ENCODE measurements around the gene IFFO2. TPM values are rescaled to one million over a fixed set of nuclear protein-coding genes. Genes with fewer than 3 reads are reported as not detected.
"Not testable (repeated sequence)": the region's sequence is repeated elsewhere in the genome, so short reads cannot be mapped to it uniquely, and the experiment has no call there.

The IFFO2 gene
- total RNA-seq, 1 donor from 2014 or later = 4.6 TPM

GRCh38 chr1:18875796-18876128, 80.7 kb downstream of the IFFO2 start:
- no peak for DNase-seq (ENCODE audit: low read depth in 2 of 2)

DNA sequence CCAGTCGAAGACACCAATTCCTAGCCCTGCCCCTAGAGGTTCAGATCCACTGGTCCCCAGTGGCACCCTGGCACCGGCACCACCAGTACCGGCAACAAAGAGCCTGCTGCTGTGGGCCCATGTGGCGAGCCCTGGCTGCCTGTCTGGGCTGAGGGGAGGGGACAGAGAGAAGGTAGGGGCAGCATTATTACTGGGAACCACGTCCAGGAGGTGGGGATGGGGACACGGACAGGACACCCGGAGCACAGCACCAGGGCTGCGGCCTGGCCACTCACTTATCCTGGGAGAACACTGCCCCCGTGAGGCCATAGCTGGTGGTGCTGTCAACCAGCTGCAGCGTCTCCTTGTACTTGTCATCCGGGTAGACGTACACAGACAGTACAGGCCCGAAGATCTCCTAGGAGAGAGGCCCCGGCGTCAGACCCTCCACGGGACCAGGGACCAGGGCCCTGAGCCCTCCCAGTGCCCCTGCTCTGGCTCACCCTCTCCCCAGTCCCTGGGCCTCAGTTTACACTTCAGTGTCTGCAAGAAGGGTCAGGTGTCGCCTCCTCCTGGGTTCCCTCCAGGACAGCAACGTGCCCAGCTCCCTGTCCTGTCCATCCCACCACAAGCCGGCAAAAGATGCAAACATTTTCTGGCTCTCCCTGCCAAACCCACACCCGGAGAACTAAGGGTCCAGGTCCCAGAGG, 81.2 kb downstream of the IFFO2 start:
- DNase-seq (ENCODE audit: low read depth in 2 of 2) = peak; percentile 89 to 91

GRCh38 chr1:18874600-18874999, 81.9 kb downstream of the IFFO2 start:
- peak in 1 of 2 donors; percentile 5 for DNase-seq (ENCODE audit: low read depth in 2 of 2)

- no peak for DNase-seq (ENCODE audit: low read depth in 2 of 2)
Measured at GRCh38 chr1:18874036-18874435, 82.4 kb downstream of the IFFO2 start.

DNA sequence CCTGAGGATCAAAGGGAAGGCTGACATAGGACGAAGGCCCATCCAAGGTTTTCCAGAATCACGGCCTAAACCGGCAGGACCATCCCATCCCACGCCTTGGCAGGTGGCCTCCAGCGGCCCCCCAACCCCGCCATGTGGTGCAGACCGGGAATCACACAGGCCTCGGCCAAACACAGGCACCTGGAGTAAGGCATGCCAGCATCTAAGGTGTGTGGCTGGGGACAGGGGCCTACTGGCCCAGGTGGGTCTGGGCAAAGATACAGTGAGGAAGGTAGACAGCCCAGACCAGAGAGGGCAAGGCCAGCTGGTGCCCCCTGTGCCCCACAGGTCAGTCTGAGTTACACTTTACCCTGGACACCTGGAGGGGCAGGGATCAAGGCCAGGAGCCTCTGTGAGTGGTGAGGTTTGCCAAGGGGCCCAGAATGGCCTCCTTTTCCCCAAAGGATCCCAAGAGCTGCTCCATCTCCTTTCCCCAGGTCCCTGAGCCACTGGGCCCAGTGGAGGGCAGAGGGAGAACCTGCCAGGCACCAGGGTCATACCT, 84.3 kb downstream of the IFFO2 start:
- no peak for DNase-seq (ENCODE audit: low read depth in 2 of 2)

DNA sequence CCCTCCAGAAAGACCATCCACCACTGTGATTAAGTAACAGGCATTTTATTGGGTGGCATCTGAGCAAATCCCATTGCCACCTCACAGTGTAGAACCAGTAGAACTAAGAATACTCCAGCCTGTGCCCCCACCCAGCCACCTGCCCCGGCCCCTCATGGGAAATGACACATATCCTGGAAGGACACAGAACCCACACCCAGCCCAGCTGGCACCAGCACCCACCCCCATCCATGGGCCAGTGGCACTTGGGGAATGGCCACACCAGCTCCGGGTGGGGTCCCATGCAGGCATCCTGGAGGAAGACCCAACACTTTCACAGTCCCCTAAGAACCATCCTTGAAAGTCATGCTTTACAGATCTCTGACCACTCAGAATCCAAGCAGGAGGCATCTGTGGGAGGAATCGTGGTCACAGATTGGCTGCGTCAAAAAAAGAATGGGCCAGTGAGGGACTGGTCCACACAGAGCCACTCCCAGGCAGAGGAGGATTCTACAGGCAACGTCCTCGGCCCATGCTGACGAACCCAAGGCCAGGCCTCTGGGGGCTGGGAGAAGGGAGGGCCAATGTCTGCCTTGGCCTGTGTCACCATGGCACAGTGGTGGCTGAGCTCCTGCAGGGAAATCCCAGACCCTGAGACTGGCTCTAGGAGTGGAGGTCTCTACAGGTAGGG, 84.9 kb downstream of the IFFO2 start:
- no peak for DNase-seq (ENCODE audit: low read depth in 2 of 2)

DNA sequence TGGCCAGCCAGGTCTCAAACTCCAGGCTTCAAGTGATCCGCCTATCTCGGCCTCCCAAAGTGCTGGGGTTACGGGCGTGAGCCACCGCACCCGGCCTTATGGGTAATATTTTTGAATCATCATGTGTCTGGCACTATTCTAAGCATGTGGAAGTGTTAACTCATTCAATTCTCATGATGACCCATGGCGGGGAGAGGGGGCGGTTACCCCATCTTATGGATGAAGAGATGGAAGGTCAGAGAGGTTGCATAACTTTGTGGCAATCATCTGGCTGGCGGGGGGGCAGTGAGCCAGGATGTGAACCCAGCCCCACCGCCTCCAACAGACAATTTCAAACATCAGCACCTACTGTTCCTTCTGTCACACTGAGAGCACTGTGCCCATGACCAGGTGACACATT, 85.5 kb downstream of the IFFO2 start:
- DNase-seq (ENCODE audit: low read depth in 2 of 2) = no peak

DNA sequence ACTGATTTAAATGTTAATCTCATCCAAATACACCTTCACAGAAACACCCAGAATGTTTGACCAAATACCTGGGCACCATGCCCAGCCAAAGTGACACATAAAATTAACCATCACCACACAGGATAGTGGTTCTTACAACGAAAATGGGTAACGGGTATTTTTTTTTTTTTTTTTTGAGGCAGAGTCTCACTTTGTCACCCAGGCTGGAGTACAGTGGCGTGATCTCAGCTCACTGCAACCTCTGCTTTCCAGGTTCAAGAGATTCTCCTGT, 85.9 kb downstream of the IFFO2 start:
- not testable (repeated sequence) for DNase-seq (ENCODE audit: low read depth in 2 of 2)

GRCh38 chr1:18869847-18870594, 86.5 kb downstream of the IFFO2 start:
- DNase-seq (ENCODE audit: low read depth in 2 of 2) = no peak

GRCh38 chr1:18868801-18869424, 87.6 kb downstream of the IFFO2 start:
- DNase-seq (ENCODE audit: low read depth in 2 of 2) = no peak

- no peak for DNase-seq (ENCODE audit: low read depth in 2 of 2)
Measured at GRCh38 chr1:18868354-18868753, 88.1 kb downstream of the IFFO2 start.

DNA sequence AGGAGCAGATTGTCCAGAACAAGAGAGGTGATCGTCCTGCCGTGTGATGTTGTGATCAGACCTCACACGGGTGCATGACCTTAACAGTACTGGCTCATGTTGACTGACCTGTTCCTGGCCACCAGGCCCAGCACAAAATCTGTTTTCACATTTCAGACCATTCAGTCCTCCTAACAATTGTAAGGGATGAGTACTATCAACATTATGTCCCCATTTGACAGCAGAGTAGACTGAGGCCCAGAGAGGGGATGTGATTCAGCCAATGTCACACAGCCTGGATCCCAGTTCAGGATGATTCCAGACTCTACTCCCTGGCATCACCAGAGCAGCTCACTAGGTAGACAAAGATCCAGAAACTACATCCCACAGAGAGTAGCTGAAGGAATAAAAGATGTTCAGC, 89.6 kb downstream of the IFFO2 start:
- DNase-seq (ENCODE audit: low read depth in 2 of 2) = no peak

DNA sequence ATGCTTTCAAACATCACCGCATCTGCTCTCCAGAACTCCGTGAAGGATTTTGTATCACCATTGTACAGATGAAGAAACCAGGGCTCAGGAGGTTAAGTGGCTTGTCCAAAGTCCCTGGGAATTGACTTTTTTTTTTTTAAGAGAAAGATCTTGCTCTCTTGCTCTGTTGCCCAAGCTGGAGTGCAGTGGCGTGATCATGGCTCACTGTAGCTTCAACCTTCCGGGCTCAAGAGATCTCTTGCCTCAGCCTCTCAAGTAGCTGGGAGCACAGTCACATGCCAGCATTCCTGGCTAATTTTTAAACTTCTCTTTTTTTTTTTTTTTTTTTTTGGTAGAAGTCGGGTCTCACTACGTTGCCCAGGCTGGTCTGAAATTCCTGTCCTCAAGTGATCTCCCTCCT, 90.2 kb downstream of the IFFO2 start:
- DNase-seq (ENCODE audit: low read depth in 2 of 2) = no peak

GRCh38 chr1:18865176-18865575, 91.3 kb downstream of the IFFO2 start:
- no peak for DNase-seq (ENCODE audit: low read depth in 2 of 2)

DNA sequence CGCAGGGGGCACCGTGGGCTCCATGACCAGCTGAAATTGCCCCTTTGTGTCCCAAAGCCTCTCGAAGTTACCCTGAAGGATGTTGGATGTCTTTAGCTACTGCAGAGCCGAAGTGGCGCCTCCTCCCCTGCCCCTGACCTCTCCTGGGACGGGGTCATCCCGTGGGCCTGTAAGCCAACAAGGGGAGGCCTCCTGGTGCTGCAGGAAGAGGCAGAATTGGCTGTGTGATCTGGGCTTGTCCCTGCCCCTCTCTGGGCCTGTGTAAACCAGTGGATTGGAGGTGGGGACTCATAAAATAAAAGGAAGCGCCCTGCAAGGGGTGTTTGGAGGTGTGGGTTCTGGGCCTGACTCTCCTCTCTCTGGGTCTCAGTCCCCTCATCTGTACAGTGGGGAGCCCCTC, 94.9 kb downstream of the IFFO2 start:
- DNase-seq (ENCODE audit: low read depth in 2 of 2) = no peak

- no peak for DNase-seq (ENCODE audit: low read depth in 2 of 2)
Measured at GRCh38 chr1:18861082-18861481, 95.4 kb downstream of the IFFO2 start.

DNA sequence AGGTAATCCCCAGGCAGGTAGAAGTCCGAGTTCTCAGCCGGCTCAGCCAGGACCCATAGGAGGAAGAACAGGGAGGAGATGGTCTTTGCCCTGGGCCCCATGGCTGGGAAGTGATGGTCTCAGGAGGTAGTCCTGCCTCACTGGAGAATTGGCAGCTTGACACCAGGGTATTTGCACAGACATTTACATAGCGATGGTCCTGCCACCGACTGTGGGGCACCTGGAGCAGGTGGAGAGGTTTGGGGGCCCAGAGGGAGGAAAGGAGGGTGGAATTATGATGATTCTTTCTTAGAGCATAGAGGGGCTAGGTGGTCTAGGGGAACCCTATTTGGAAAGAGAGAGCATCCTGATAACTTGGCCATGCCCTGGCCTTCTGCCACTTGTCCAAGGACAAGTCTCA, 96.9 kb downstream of the IFFO2 start, which contains the start of gene TAS1R2:
TSS of gene TAS1R2 (minus strand) at position 101 of the 400 bp plus-strand sequence. CDS start at position 101, 0 bp downstream.
- DNase-seq (ENCODE audit: low read depth in 2 of 2) = no peak

DNA sequence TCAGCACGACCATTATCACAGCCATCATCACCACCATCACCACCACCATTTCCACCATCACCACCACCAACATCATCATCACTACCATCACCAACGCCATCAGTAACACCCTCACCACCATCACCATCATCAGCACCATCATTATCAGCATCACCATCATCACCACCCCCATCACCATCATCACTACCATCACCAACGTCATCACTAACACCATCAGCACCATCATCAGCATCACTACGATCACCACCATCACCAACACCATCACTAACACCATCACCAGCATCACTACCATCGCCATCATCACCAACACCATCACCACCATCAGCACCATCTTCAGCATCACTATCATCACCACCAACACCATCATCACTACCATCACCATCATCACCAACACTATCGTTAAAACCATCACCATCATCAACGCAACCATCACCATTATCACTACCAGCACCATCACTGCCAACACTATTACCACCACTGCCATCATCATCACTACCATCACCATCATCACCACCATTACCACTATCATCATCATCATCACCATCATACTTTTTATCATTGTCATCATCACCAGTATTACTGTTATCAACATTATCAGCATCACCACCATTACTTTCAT, 98.3 kb downstream of the IFFO2 start:
- no peak for DNase-seq (ENCODE audit: low read depth in 2 of 2)

- DNase-seq (ENCODE audit: low read depth in 2 of 2) = no peak
Measured at GRCh38 chr1:18856435-18856834, 100.0 kb downstream of the IFFO2 start.

DNA sequence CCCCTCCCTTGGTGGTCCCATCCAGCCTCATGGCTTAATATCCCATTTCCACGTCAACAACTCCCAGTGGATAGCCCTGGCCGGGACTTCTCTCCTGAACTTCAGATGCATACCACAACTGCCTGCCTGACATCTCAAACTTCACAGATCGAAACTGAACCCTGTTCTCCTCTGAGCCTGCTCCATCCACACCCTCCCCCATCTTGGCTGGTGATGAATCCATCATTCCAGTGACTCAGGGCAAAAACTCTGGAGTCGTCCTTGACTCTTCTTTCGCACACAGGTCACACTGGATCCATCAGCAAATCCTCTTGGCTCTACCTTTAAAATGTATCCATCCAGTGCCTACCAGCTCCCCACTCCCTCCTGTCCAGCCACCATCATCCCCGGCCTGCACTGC, 100.9 kb downstream of the IFFO2 start:
- no peak for DNase-seq (ENCODE audit: low read depth in 2 of 2)

DNA sequence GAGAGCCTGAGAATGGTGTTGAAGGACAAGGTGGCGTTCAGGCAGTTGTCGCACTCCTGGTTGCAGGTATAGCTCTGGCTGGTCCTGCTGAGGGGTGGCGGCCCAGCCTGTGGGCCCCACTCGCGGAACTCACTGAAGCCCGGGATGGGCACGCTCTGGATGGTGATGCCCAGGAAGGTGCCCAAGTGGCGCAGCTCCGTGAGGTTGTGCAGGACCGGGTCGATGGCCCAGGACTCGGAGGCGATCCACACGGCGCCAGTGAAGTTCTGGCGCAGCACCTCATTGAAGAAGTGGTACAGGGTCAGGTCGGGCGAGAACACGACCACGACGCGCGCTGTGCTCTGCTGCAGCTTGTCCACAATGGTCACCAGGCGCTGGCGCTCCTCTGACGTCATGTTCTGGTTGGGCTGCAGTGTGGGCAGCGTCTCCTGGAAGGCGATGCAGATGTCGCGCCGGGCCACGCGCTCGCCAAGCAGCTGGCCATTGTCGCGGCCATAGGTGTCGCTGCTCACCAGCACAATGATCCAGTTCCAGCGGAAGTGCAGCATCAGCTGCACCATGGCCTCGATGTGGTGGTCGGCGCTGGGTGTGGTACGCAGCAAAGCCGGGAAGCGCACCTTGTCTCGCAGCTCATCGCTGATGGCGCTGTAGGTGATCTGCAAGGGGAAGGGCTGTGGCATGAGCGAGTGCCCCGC, 102.0 kb downstream of the IFFO2 start:
- DNase-seq (ENCODE audit: low read depth in 2 of 2) = no peak
